ENCODE measurements around the gene TLX1.
A peak's percentile ranks its signal among the peaks of the same experiment; 100 is the strongest.

TLX1 gene

GRCh38 chr10:101095550-101096213 lies 35.4 kb upstream of the TLX1 start:
- H3K36me3 ChIP-seq (ENCODE audit: control insufficient read depth, insufficient read depth, low read length) = no peaks in the 10 kb centered on the region
- H3K4me3 ChIP-seq (replicated peaks; ENCODE audit: low read depth, low read length) = no peak overlapping the region
- H3K27me3 ChIP-seq (replicated peaks; ENCODE audit: control insufficient read depth, insufficient read depth, low read length) = peaks cover 4% of the 10 kb centered on the region
- peak; percentile 90 for TF ChIP-seq CTCF (IDR thresholded peaks at IDR 0.05; ENCODE audit: insufficient read depth, low read length, poor library complexity, severe bottlenecking)
- peak; percentile 56 for DNase-seq (ENCODE audit: extremely low read depth, insufficient read length)

- no peak for TF ChIP-seq CTCF (IDR thresholded peaks at IDR 0.05; ENCODE audit: insufficient read depth, low read length, poor library complexity, severe bottlenecking)
- no peak for DNase-seq (ENCODE audit: extremely low read depth, insufficient read length)
- Histone ChIP-seq H3K36me3 (ENCODE audit: control insufficient read depth, insufficient read depth, low read length) (no peaks in the 10 kb centered on the region), H3K4me3 (replicated peaks; ENCODE audit: low read depth, low read length) (no peak overlapping the region), H3K27me3 (replicated peaks; ENCODE audit: control insufficient read depth, insufficient read depth, low read length) (peaks cover 4% of the 10 kb centered on the region)
Observed at GRCh38 chr10:101096378-101096777, 34.7 kb upstream of the TLX1 start.

GRCh38 chr10:101097881-101098280 lies 33.2 kb upstream of the TLX1 start:
- no peak for DNase-seq (ENCODE audit: extremely low read depth, insufficient read length)
- TF ChIP-seq CTCF (IDR thresholded peaks at IDR 0.05; ENCODE audit: insufficient read depth, low read length, poor library complexity, severe bottlenecking) = no peak
- Histone ChIP-seq H3K36me3 (ENCODE audit: control insufficient read depth, insufficient read depth, low read length) (no peaks in the 10 kb centered on the region), H3K27me3 (replicated peaks; ENCODE audit: control insufficient read depth, insufficient read depth, low read length) (peaks cover 4% of the 10 kb centered on the region), H3K4me3 (replicated peaks; ENCODE audit: low read depth, low read length) (no peak overlapping the region)

GRCh38 chr10:101099901-101100300 lies 31.2 kb upstream of the TLX1 start:
- Histone ChIP-seq H3K36me3 (ENCODE audit: control insufficient read depth, insufficient read depth, low read length) (no peaks in the 10 kb centered on the region), H3K27me3 (replicated peaks; ENCODE audit: control insufficient read depth, insufficient read depth, low read length) (peaks cover 2% of the 10 kb centered on the region), H3K4me3 (replicated peaks; ENCODE audit: low read depth, low read length) (no peak overlapping the region)
- no peak for DNase-seq (ENCODE audit: extremely low read depth, insufficient read length)
- TF ChIP-seq CTCF (IDR thresholded peaks at IDR 0.05; ENCODE audit: insufficient read depth, low read length, poor library complexity, severe bottlenecking) = no peak

- no peaks in the 10 kb centered on the region for H3K36me3 ChIP-seq (ENCODE audit: control insufficient read depth, insufficient read depth, low read length)
- H3K4me3 ChIP-seq (replicated peaks; ENCODE audit: low read depth, low read length) = no peak overlapping the region
- DNase-seq (ENCODE audit: extremely low read depth, insufficient read length) = no peak
- no peak for TF ChIP-seq CTCF (IDR thresholded peaks at IDR 0.05; ENCODE audit: insufficient read depth, low read length, poor library complexity, severe bottlenecking)
- peaks cover 2% of the 10 kb centered on the region for H3K27me3 ChIP-seq (replicated peaks; ENCODE audit: control insufficient read depth, insufficient read depth, low read length)
Observed at GRCh38 chr10:101101372-101101881, 29.7 kb upstream of the TLX1 start.

Data from GM06990 (cell line).